HG02973 (cell line): ENCODE measurements around the gene TXNL4B.

Experiments used
- ATAC-seq: cut with Tn5 transposase; IDR thresholded peaks from one replicate; pipeline ENCODE4 v1.9.1; 2021; ENCODE audit warnings: moderate library complexity; ENCODE audit not compliant: unreplicated experiment

TXNL4B gene

DNA sequence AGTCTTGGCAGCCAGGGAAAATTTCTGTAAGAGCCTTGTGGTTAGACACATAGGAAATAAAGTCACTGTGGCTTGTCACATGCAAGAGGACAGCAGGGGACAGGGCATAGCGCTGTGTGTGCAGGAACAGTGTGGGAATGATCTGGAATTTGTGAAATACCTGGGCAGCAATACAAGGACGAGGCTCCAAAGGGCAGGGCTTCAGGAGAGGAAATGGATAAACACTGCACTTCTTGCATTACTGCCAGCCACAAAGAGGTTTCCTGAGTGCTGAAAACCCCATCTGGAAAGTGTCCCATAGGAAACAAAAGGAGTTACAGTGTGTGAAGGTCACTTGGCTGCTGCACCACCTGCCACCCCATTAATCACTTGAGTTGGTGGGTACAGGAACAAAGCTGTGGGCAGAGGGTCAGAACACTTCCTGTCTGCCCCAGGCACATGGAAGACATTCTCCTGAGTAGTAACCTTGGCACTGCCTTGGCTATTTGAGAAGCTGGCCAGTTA, 51.2 kb downstream of the TXNL4B start:
- no peak for ATAC-seq

DNA sequence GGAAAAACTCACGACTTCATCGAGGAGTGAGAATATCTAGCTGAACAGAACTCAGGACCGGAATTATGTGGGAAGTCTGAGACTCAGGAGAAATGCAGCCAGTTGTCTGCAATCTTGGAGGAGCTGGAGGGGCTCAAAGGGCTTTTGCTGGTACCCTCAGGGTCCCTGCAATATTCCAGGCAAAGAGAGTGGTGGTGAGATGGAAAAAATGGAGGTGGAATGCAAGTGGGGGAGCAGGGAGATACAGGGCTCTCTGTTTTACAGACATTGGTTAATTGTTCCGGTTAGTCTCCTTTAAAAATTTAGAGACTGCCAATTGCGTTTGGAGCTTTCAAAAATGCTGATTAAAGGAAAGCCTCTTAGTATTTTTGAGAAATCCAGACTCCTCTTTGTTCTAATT, 57.3 kb downstream of the TXNL4B start:
- ATAC-seq: no peak
